A673 (cell line): ENCODE measurements around the gene SNX30.

Experiments
- EZH2 ChIP-seq: fragments of 200-600 bp; sonication (generic); IDR thresholded peaks from 2 replicates; pipeline ENCODE4 v1.6.1; 2017; ENCODE audit warnings: borderline replicate concordance, low read depth, mild to moderate bottlenecking, mixed read lengths, antibody characterized with exemption, low read length; ENCODE audit not compliant: poor library complexity, severe bottlenecking
- TF ChIP-seq, protein P1 (sequence below): fragments of 300-800, 200-600 bp; sonication (generic); conservative IDR thresholded peaks from 2 replicates; pipeline ENCODE4 v1.5.1; 2017; ENCODE audit warnings: low read depth, mild to moderate bottlenecking, antibody characterized with exemption, low read length, moderate library complexity, mixed read lengths

- TF ChIP-seq EZH2 = no peak
- TF ChIP-seq, protein P1, sequence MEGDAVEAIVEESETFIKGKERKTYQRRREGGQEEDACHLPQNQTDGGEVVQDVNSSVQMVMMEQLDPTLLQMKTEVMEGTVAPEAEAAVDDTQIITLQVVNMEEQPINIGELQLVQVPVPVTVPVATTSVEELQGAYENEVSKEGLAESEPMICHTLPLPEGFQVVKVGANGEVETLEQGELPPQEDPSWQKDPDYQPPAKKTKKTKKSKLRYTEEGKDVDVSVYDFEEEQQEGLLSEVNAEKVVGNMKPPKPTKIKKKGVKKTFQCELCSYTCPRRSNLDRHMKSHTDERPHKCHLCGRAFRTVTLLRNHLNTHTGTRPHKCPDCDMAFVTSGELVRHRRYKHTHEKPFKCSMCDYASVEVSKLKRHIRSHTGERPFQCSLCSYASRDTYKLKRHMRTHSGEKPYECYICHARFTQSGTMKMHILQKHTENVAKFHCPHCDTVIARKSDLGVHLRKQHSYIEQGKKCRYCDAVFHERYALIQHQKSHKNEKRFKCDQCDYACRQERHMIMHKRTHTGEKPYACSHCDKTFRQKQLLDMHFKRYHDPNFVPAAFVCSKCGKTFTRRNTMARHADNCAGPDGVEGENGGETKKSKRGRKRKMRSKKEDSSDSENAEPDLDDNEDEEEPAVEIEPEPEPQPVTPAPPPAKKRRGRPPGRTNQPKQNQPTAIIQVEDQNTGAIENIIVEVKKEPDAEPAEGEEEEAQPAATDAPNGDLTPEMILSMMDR = no peak
These were observed 106.3 kb downstream of the SNX30 start for GRCh38 chr9:112856843-112857242.
